Ramos (cell line): ENCODE results near the gene CEP170B.
"Not testable (repeated sequence)": the region's sequence is repeated elsewhere in the genome, so short reads cannot be mapped to it uniquely, and the experiment has no call there.

Source experiments
- in situ Hi-C: fragments of 300-500 bp; cut with MboI; formaldehyde crosslinking; loops from one replicate; pipeline ENCODE4 v1.14.3; 2022; ENCODE audit warnings: low sequenced_read_pairs; ENCODE audit not compliant: unreplicated experiment

The CEP170B gene

GRCh38 chr14:104843442-104844305 lies 21.4 kb upstream of the CEP170B start:
- in situ Hi-C loops = no loop called here

- in situ Hi-C loops = no loop called here
Observed at GRCh38 chr14:104844306-104845032, 20.6 kb upstream of the CEP170B start.

- in situ Hi-C loops = no loop called here
Observed at GRCh38 chr14:104845033-104845666, 19.9 kb upstream of the CEP170B start.

GRCh38 chr14:104845834-104846441 lies 19.1 kb upstream of the CEP170B start:
- in situ Hi-C loops = no loop called here

- in situ Hi-C loops = no loop called here
Observed at GRCh38 chr14:104852280-104852663, 12.8 kb upstream of the CEP170B start.

GRCh38 chr14:104855532-104856090 lies 9.5 kb upstream of the CEP170B start:
- in situ Hi-C loops = no loop called here

- in situ Hi-C loops = no loop called here
Observed at GRCh38 chr14:104856157-104856868, 8.8 kb upstream of the CEP170B start.

GRCh38 chr14:104856869-104857860 lies 7.9 kb upstream of the CEP170B start:
- in situ Hi-C loops = no loop called here

GRCh38 chr14:104857931-104858330 lies 7.1 kb upstream of the CEP170B start:
- in situ Hi-C loops = not testable (repeated sequence)

GRCh38 chr14:104858811-104859426 lies 6.1 kb upstream of the CEP170B start:
- in situ Hi-C loops = no loop called here

- in situ Hi-C loops = no loop called here
Observed at GRCh38 chr14:104859900-104860299, 5.2 kb upstream of the CEP170B start.

- in situ Hi-C loops = no loop called here
Observed at GRCh38 chr14:104860414-104860813, 4.7 kb upstream of the CEP170B start.

- in situ Hi-C loops = no loop called here
Observed at GRCh38 chr14:104863131-104863862, 1.8 kb upstream of the CEP170B start.

GRCh38 chr14:104863923-104864266 lies 1.2 kb upstream of the CEP170B start:
- in situ Hi-C loops = no loop called here

- in situ Hi-C loops = no loop called here
Observed at GRCh38 chr14:104864267-104865080, 594 bp upstream of the CEP170B start.

- in situ Hi-C loops = no loop called here
Observed at GRCh38 chr14:104865631-104866441, 768 bp downstream of the CEP170B start.
